ENCODE data around the gene CIITA. TPM values are rescaled to one million over a fixed set of nuclear protein-coding genes. Genes with fewer than 3 reads are reported as not detected.

CIITA gene
- total RNA-seq, 2 donors from 2014 or later = 0.26 TPM; not detected in 1

DNA sequence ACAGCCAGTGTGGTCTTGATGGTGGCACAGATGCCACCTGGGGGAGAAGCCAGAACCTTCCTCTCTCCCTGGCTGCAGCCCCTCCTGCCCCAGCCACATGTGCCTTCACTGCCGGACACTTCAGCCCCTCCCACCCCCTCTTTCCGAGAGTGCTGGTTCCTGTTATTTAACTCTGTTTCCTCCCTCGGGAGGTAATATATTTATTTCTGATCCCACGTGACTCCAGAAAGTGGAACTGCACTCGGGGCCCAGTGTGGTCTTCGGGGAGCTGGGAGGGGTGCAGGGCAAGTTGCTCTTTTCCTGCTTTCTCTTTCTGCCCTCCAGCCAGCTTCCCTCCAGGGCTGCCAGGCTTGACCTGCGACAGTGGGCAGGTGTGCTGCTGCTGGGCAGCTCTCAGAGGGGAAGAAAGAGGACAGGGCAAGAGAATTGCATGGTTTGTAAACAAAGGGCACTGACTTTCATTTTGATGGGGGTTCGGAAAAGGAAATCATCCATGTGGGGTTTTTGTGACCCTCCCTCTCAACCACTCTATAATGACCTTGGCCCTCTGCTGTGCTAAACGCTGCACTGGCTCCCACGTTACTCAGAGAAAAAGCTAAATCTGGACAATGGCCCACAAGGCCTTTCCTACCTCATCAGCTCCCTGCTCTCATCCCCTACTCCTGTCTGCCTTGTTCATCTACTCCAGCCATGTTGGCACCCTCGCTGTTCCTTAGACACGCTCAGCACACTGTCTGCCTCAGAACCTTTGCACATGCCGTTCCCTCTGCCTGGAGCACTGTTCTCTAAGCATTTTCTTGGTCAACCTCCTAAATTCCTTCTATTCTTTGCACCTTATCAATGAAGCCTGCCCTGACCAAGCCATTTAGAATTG is 8.2 kb upstream of the CIITA start:
- WGBS, 2 experiments (ENCODE audit: insufficient coverage in 1 of 2, insufficient read length in 1 of 2) = 87 to 92% methylated on average over 8 to 13 of the region's 13 CpGs
- Histone ChIP-seq H3K9ac (ENCODE audit: extremely low read depth, low read length, poor library complexity, severe bottlenecking) (no peak overlapping the region), H3K36me3 (ENCODE audit: control insufficient read depth, insufficient read depth, low read length) (no peaks in the 10 kb centered on the region), H3K4me3 (ENCODE audit: low read length) (no peak overlapping the region), H3K9me3 (ENCODE audit: control insufficient read depth, low read length) (no peaks in the 10 kb centered on the region), H3K27me3 (ENCODE audit: control insufficient read depth, insufficient read depth, low read length, poor library complexity, severe bottlenecking) (peaks cover 29% of the 10 kb centered on the region), H3K27ac (ENCODE audit: low read depth, low read length) (no peak overlapping the region), H3K4me1 (ENCODE audit: control insufficient read depth, insufficient read depth, low read length) (no peaks in the 10 kb centered on the region)
- DNase-seq = no peak
- no peaks in the 10 kb centered on the region for H3K4me1 Mint-ChIP-seq
- no peak overlapping the region for H3K4me3 Mint-ChIP-seq
- H3K36me3 Mint-ChIP-seq (ENCODE audit: low read depth) = no peaks in the 10 kb centered on the region
- H3K27ac Mint-ChIP-seq = no peak overlapping the region
- peaks cover 6% of the 10 kb centered on the region for H3K27me3 Mint-ChIP-seq (ENCODE audit: insufficient read depth)
- H3K9me3 Mint-ChIP-seq = no peaks in the 10 kb centered on the region
- TF ChIP-seq, protein P1, sequence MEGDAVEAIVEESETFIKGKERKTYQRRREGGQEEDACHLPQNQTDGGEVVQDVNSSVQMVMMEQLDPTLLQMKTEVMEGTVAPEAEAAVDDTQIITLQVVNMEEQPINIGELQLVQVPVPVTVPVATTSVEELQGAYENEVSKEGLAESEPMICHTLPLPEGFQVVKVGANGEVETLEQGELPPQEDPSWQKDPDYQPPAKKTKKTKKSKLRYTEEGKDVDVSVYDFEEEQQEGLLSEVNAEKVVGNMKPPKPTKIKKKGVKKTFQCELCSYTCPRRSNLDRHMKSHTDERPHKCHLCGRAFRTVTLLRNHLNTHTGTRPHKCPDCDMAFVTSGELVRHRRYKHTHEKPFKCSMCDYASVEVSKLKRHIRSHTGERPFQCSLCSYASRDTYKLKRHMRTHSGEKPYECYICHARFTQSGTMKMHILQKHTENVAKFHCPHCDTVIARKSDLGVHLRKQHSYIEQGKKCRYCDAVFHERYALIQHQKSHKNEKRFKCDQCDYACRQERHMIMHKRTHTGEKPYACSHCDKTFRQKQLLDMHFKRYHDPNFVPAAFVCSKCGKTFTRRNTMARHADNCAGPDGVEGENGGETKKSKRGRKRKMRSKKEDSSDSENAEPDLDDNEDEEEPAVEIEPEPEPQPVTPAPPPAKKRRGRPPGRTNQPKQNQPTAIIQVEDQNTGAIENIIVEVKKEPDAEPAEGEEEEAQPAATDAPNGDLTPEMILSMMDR (conservative IDR thresholded peaks at IDR 0.05) = no peak

DNA sequence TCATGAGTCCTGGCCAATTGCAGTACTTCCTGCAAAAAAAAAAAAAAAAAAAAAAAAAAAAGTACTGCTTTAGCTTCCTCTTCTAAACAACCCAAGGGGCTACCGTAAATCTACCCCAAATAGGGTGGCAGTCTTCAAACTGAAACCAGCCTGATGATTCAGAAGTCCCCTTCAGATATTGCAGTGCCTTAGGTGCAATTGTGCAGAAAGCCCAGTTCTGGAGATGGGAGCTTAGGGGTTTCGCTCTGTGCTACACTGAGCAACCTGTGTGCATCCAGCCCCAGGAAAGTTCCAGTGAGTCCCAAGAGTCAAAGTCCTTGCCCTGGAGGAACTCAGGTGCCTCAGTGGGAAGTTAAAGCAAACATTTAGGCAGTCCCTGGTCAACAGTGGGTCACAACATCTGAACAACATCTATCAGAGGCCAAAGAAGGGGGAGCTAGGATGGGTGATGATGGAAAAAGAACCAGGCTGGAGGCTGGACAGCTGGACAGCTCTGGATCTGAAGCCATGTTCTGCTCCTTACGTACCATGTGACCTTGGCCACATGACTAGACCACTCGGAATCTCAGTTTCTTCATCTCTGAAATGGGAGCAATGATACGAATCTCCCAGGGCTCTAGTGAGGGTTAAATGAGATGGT is 6.7 kb upstream of the CIITA start:
- Mint-ChIP-seq H3K9me3 (no peaks in the 10 kb centered on the region), H3K27me3 (ENCODE audit: insufficient read depth) (peaks cover 16% of the 10 kb centered on the region), H3K4me3 (no peak overlapping the region), H3K4me1 (no peaks in the 10 kb centered on the region), H3K27ac (no peak overlapping the region), H3K36me3 (ENCODE audit: low read depth) (no peaks in the 10 kb centered on the region)
- peaks cover 36% of the 10 kb centered on the region for H3K27me3 ChIP-seq (ENCODE audit: control insufficient read depth, insufficient read depth, low read length, poor library complexity, severe bottlenecking)
- H3K27ac ChIP-seq (ENCODE audit: low read depth, low read length) = no peak overlapping the region
- H3K9me3 ChIP-seq (ENCODE audit: control insufficient read depth, low read length) = no peaks in the 10 kb centered on the region
- no peak overlapping the region for H3K4me3 ChIP-seq (ENCODE audit: low read length)
- no peak overlapping the region for H3K9ac ChIP-seq (ENCODE audit: extremely low read depth, low read length, poor library complexity, severe bottlenecking)
- DNase-seq = no peak
- no peaks in the 10 kb centered on the region for H3K36me3 ChIP-seq (ENCODE audit: control insufficient read depth, insufficient read depth, low read length)
- 89 to 96% methylated on average over 4 to 5 of the region's 5 CpGs for WGBS, 2 experiments (ENCODE audit: insufficient coverage in 1 of 2, insufficient read length in 1 of 2)
- no peaks in the 10 kb centered on the region for H3K4me1 ChIP-seq (ENCODE audit: control insufficient read depth, insufficient read depth, low read length)
- TF ChIP-seq, protein P1 (conservative IDR thresholded peaks at IDR 0.05) = no peak

DNA sequence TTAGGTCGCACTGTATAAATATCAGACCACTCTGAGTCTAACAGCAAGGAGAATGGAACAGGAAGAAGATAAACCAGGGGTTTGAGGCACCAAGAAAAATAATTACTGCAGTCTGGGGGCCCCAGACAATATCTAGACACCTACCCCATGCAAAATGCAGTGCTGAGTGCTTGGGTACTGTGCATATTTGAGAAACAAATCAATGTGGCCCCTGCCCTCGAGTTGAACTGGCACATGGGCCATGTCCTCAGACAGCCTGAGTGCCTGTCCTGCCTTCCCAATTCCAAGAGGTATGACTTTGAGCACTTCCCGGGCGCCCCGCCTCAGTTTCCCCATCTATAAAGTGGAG is 6.2 kb upstream of the CIITA start:
- Histone ChIP-seq H3K4me3 (ENCODE audit: low read length) (no peak overlapping the region), H3K9ac (ENCODE audit: extremely low read depth, low read length, poor library complexity, severe bottlenecking) (no peak overlapping the region), H3K27ac (ENCODE audit: low read depth, low read length) (no peak overlapping the region), H3K9me3 (ENCODE audit: control insufficient read depth, low read length) (no peaks in the 10 kb centered on the region), H3K36me3 (ENCODE audit: control insufficient read depth, insufficient read depth, low read length) (no peaks in the 10 kb centered on the region), H3K27me3 (ENCODE audit: control insufficient read depth, insufficient read depth, low read length, poor library complexity, severe bottlenecking) (peaks cover 36% of the 10 kb centered on the region), H3K4me1 (ENCODE audit: control insufficient read depth, insufficient read depth, low read length) (no peaks in the 10 kb centered on the region)
- WGBS, 2 experiments (ENCODE audit: insufficient coverage in 1 of 2, insufficient read length in 1 of 2) = 85 to 93% methylated on average over 2 to 5 of the region's 5 CpGs
- no peak for DNase-seq
- no peaks in the 10 kb centered on the region for H3K4me1 Mint-ChIP-seq
- no peak overlapping the region for H3K4me3 Mint-ChIP-seq
- H3K36me3 Mint-ChIP-seq (ENCODE audit: low read depth) = no peaks in the 10 kb centered on the region
- H3K9me3 Mint-ChIP-seq = no peaks in the 10 kb centered on the region
- H3K27me3 Mint-ChIP-seq (ENCODE audit: insufficient read depth) = peaks cover 16% of the 10 kb centered on the region
- TF ChIP-seq, protein P1 (conservative IDR thresholded peaks at IDR 0.05) = no peak
- H3K27ac Mint-ChIP-seq = no peak overlapping the region

Measured in endodermal cell (in vitro differentiated cells).